ENCODE measurements around the gene DTNB. TPM values are rescaled to one million over a fixed set of nuclear protein-coding genes. Genes with fewer than 3 reads are reported as not detected.
A peak's percentile ranks its signal among the peaks of the same experiment; 100 is the strongest.

DTNB gene
- total and polyA plus RNA-seq, 10 of the 15 experiments (the other 5 are each of a cell fraction or from before 2014, with no cell fraction given) = 4.5 to 30.6 (median 11.9) TPM

- 98% methylated on average over 9 of the region's 9 CpGs for WGBS (ENCODE audit: insufficient coverage, insufficient replicate concordance, low lambda C conversion rate, missing lambda C conversion rate)
- H3K4me1 ChIP-seq (ENCODE audit: control insufficient read depth, insufficient read depth, low read length) = peaks cover 12% of the 10 kb centered on the region
- no peaks in the 10 kb centered on the region for H4K20me1 ChIP-seq (ENCODE audit: control insufficient read depth, insufficient read depth)
- ChIA-PET RAD21 (ENCODE audit: unreplicated experiment) (interaction anchor here (0.9 to 1.9 kb wide), 4 partner anchors 9 to 32 kb away, joined by 3 to 6 read pairs (median 4); no protein-coding TSS in a partner anchor), POLR2A (interaction anchor here (0.6 to 2.2 kb wide), 4 partner anchors 15 to 31 kb away, joined by 3 to 8 read pairs (median 4); no protein-coding TSS in a partner anchor), SMC1A (ENCODE audit: uncharacterized antibody, unreplicated experiment) (interaction anchor here (2.4 kb wide), 1 partner anchor 9 kb away, joined by 11 read pairs; no protein-coding TSS in a partner anchor), CTCF (interaction anchor here (0.9 to 1.2 kb wide), 2 partner anchors 11 to 27 kb away, joined by 3 to 4 read pairs; no protein-coding TSS in a partner anchor)
- no peak overlapping the region for H3K9ac ChIP-seq (ENCODE audit: control insufficient read depth, insufficient read depth, low read length)
- H3K36me3 ChIP-seq (ENCODE audit: control insufficient read depth in 2 of 2, insufficient read depth in 2 of 2, low read length in 1 of 2) = no peaks in the 10 kb centered on the region
- no peaks in the 10 kb centered on the region for H3K79me2 ChIP-seq (ENCODE audit: control insufficient read depth, insufficient read depth, low read length)
- BruUV-seq (replicated peaks) = no TSS peak
- TF ChIP-seq NFYB (IDR thresholded peaks at IDR 0.05; ENCODE audit: insufficient read depth, low read depth, low read length) (no peak), JUND (IDR thresholded peaks at IDR 0.05; ENCODE audit: low read depth, low read length) (no peak), SIN3A (IDR thresholded peaks at IDR 0.05; ENCODE audit: low read depth, low read length) (no peak), KAT2A (conservative IDR thresholded peaks at IDR 0.05; ENCODE audit: control insufficient read depth, low read depth, low read length) (no peak), HDAC6 (IDR thresholded peaks at IDR 0.05; ENCODE audit: unreplicated experiment) (no peak), ZBTB33 (IDR thresholded peaks at IDR 0.05) (no peak), ZNF384 (IDR thresholded peaks at IDR 0.05; ENCODE audit: borderline replicate concordance, low read depth, low read length) (no peak), STAT1 (conservative IDR thresholded peaks at IDR 0.05) (no peak), SUZ12 (IDR thresholded peaks at IDR 0.05; ENCODE audit: unreplicated experiment) (no peak), NFXL1 (IDR thresholded peaks at IDR 0.05; ENCODE audit: borderline replicate concordance) (no peak), ZNF207 (IDR thresholded peaks at IDR 0.05; ENCODE audit: borderline replicate concordance) (no peak), RFX5 (IDR thresholded peaks at IDR 0.05; ENCODE audit: low read depth, low read length) (no peak), CHD4 (IDR thresholded peaks at IDR 0.05) (no peak), ZZZ3 (IDR thresholded peaks at IDR 0.05; ENCODE audit: control insufficient read depth, insufficient read length, low read depth) (no peak)
- ATAC-seq (no peak), FAIRE-seq (no peak), DNase-seq (ENCODE audit: low read depth, low spot score) (no peak)
- H3K4me3 ChIP-seq = no peak overlapping the region
- in situ Hi-C loops (cut with MboI) = no loop called here
- no peaks in the 10 kb centered on the region; the same call in 2 of the 3 replicates for H3K9me3 ChIP-seq (replicated peaks; ENCODE audit: control insufficient read depth, insufficient read depth, low read length)
- intact Hi-C loops (cut with micrococcal nuclease; ENCODE audit: unreplicated experiment) = no loop called here
- no peak overlapping the region for H3K27ac ChIP-seq (ENCODE audit: control insufficient read depth, insufficient read depth)
- H3K27me3 ChIP-seq (replicated peaks in 1 of 2; ENCODE audit: control insufficient read depth in 2 of 2, insufficient read depth in 2 of 2, low read length in 1 of 2) = no peaks in the 10 kb centered on the region
- no peak overlapping the region for H2AFZ ChIP-seq (ENCODE audit: control insufficient read depth, low read depth, low read length)
- H3K4me2 ChIP-seq (ENCODE audit: control insufficient read depth, insufficient read depth) = 0 out of 2 replicates have a peak overlapping the region, but pooled peaks have one; percentile 17
These were observed 284.2 kb downstream of the DTNB start for GRCh38 chr2:25389161-25389560.

Measured in GM12878 (cell line).